GM23338 (cell line): Measurements from ENCODE around the gene TMEM101. TPM values are rescaled to one million over a fixed set of nuclear protein-coding genes. Genes with fewer than 3 reads are reported as not detected.

ENCODE experiments used
- ATAC-seq: fragments of 200-7000 bp; cut with Tn5 transposase; 3 replicates; pipeline ENCODE4 v1.9.1; 2020
- DNase-seq: peaks from one replicate; pipeline ENCODE4 v3.0.0-alpha.2; 2015; ENCODE audit warnings: low spot score
- H2AFZ ChIP-seq: fragments of 200-600 bp; sonication (generic); 2 replicates; pipeline ENCODE4 v1.8.0; 2016; ENCODE audit warnings: antibody characterized with exemption, mild to moderate bottlenecking, moderate library complexity
- H3F3A ChIP-seq: fragments of 200-600 bp; sonication (generic); replicated peaks from 2 replicates; pipeline ENCODE4 v1.8.0; 2017; ENCODE audit warnings: antibody characterized with exemption, mixed run types, low read depth
- H3K27ac ChIP-seq: fragments of 200-600 bp; sonication (generic); 2 replicates; pipeline ENCODE4 v1.6.1; 2016; ENCODE audit warnings: low read depth
- H3K27me3 ChIP-seq: fragments of 200-600 bp; sonication (generic); 2 replicates; pipeline ENCODE4 v1.8.0; 2016; ENCODE audit warnings: mild to moderate bottlenecking, mixed run types, moderate library complexity; ENCODE audit not compliant: insufficient read depth
- H3K36me3 ChIP-seq: fragments of 200-600 bp; sonication (generic); 2 replicates; pipeline ENCODE4 v1.8.0; 2016; ENCODE audit warnings: mild to moderate bottlenecking; ENCODE audit not compliant: insufficient read depth
- H3K4me1 ChIP-seq: fragments of 200-600 bp; sonication (generic); 2 replicates; pipeline ENCODE4 v1.8.0; 2016; ENCODE audit warnings: mild to moderate bottlenecking, moderate library complexity; ENCODE audit not compliant: insufficient read depth
- H3K4me2 ChIP-seq: fragments of 200-600 bp; sonication (generic); 2 replicates; pipeline ENCODE4 v1.7.1; 2017; ENCODE audit warnings: mixed run types
- H3K4me3 ChIP-seq: fragments of 200-600 bp; sonication (generic); 2 replicates; pipeline ENCODE4 v1.6.1; 2016; ENCODE audit warnings: mixed run types
- H3K79me2 ChIP-seq: fragments of 200-600 bp; sonication (generic); replicated peaks from 2 replicates; pipeline ENCODE4 v1.8.0; 2017; ENCODE audit warnings: mild to moderate bottlenecking; ENCODE audit not compliant: insufficient read depth
- H3K9me2 ChIP-seq: fragments of 200-600 bp; sonication (generic); 2 replicates; pipeline ENCODE4 v1.8.0; 2017; ENCODE audit not compliant: insufficient read depth
- H4K20me1 ChIP-seq: fragments of 200-600 bp; sonication (generic); replicated peaks from 2 replicates; pipeline ENCODE4 v1.8.0; 2017; ENCODE audit warnings: mild to moderate bottlenecking; ENCODE audit not compliant: insufficient read depth
- H3K27ac Mint-ChIP-seq: 2 replicates; pipeline ENCODE4 v1.8.0; 2020; ENCODE audit warnings: inconsistent platforms, mild to moderate bottlenecking, moderate library complexity, mixed read lengths
- H3K27me3 Mint-ChIP-seq: 3 replicates; pipeline ENCODE4 v1.8.0; 2022; ENCODE audit warnings: low read depth, mild to moderate bottlenecking, moderate library complexity, mixed read lengths, inconsistent platforms; ENCODE audit not compliant: insufficient read depth, poor library complexity
- H3K36me3 Mint-ChIP-seq: 3 replicates; pipeline ENCODE4 v1.8.0; 2021; ENCODE audit warnings: low read depth, mild to moderate bottlenecking, inconsistent platforms, moderate library complexity, mixed read lengths
- H3K4me1 Mint-ChIP-seq: 3 replicates; pipeline ENCODE4 v1.8.0; 2020; ENCODE audit warnings: mild to moderate bottlenecking, inconsistent platforms, mixed read lengths
- H3K4me3 Mint-ChIP-seq: 3 replicates; pipeline ENCODE4 v1.8.0; 2021; ENCODE audit warnings: moderate library complexity, mild to moderate bottlenecking, inconsistent platforms, mixed read lengths
- H3K9me3 Mint-ChIP-seq: 3 replicates; pipeline ENCODE4 v1.8.0; 2020; ENCODE audit warnings: moderate library complexity, mild to moderate bottlenecking, inconsistent platforms, mixed read lengths
- CREB1 ChIP-seq: fragments of 250-450 bp; sonication (Bioruptor Pico); IDR thresholded peaks from 2 replicates; pipeline ENCODE4 v1.5.0; 2020; ENCODE audit warnings: low read depth, mild to moderate bottlenecking, moderate library complexity
- ETS1 ChIP-seq: IDR thresholded peaks from 2 replicates; pipeline ENCODE4 v1.6.1; 2016; ENCODE audit warnings: antibody characterized with exemption
- EZH2 ChIP-seq: fragments of 200-600 bp; sonication (generic); IDR thresholded peaks from one replicate; pipeline ENCODE4 v1.8.0; 2017; ENCODE audit warnings: antibody characterized with exemption, mild to moderate bottlenecking, low read depth; ENCODE audit not compliant: unreplicated experiment
- EZH2phosphoT487 ChIP-seq: fragments of 200-600 bp; sonication (generic); IDR thresholded peaks from one replicate; pipeline ENCODE4 v1.8.1; 2018; ENCODE audit warnings: antibody characterized with exemption; ENCODE audit not compliant: unreplicated experiment
- JUNB ChIP-seq: IDR thresholded peaks from one replicate; pipeline ENCODE4 v1.6.1; 2016; ENCODE audit warnings: antibody characterized with exemption; ENCODE audit not compliant: unreplicated experiment
- NANOG ChIP-seq: IDR thresholded peaks from 2 replicates; pipeline ENCODE4 v1.6.1; 2016; ENCODE audit warnings: antibody characterized with exemption, borderline replicate concordance
- POLR2AphosphoS5 ChIP-seq: IDR thresholded peaks from 2 replicates; pipeline ENCODE4 v1.6.1; 2016; ENCODE audit warnings: antibody characterized with exemption, low read depth
- REST ChIP-seq: IDR thresholded peaks from one replicate; pipeline ENCODE4 v1.6.1; 2018; ENCODE audit warnings: antibody characterized with exemption; ENCODE audit not compliant: unreplicated experiment
- STAT1 ChIP-seq: IDR thresholded peaks from one replicate; pipeline ENCODE4 v1.6.1; 2016; ENCODE audit warnings: antibody characterized with exemption; ENCODE audit not compliant: unreplicated experiment
- ZNF114 ChIP-seq: fragments of 250-450 bp; sonication (Bioruptor Pico); IDR thresholded peaks from 2 replicates; pipeline ENCODE4 v1.5.0; 2020; ENCODE audit warnings: mild to moderate bottlenecking, moderate library complexity
- ZNF331 ChIP-seq: fragments of 250-450 bp; sonication (Bioruptor Pico); IDR thresholded peaks from 2 replicates; pipeline ENCODE4 v1.5.0; 2020; ENCODE audit warnings: low read depth, mild to moderate bottlenecking, moderate library complexity
- polyA plus RNA-seq: library from polyadenylated mRNA; unstranded; fragments of >200 nt; fragmentation: Nextera tagmentation; extraction: Ambion mirVana; gene quantifications from 2 replicates; pipeline ENCODE4 v1.2.1, GENCODE V29; 2016
- total RNA-seq: library from RNA; depleted of rRNA; stranded (reverse); fragments of >200 nt; shearing (Covaris generic); gene quantifications from 2 replicates; pipeline ENCODE4 v1.2.3, GENCODE V29; 2014
- TF ChIP-seq, protein P1 (sequence below): fragments of 250-450 bp; sonication (Bioruptor Pico); IDR thresholded peaks from 2 replicates; pipeline ENCODE4 v1.5.0; 2020; ENCODE audit warnings: mild to moderate bottlenecking, moderate library complexity
- TF ChIP-seq, protein P2 (sequence below), 2 experiments: fragments of 200-600 bp in 1 of 2; sonication (generic) in 1 of 2; conservative IDR thresholded peaks; 2 replicates each; pipeline versions ENCODE4 v1.5.1 to v1.6.1; 2016 to 2017; ENCODE audit warnings: antibody characterized with exemption in 2 of 2, low read depth in 2 of 2, mild to moderate bottlenecking in 2 of 2, moderate library complexity in 1 of 2

The TMEM101 gene
- total and polyA plus RNA-seq, 2 experiments from 2014 or later = 15.9 to 31.6 TPM

GRCh38 chr17:43994272-43995149, 20.3 kb downstream of the TMEM101 start:
- ATAC-seq (peak; percentile 91), DNase-seq (peak; percentile 86)
- Histone ChIP-seq H3K27me3 (peaks cover 10% of the 10 kb centered on the region), H3K4me2 (peak overlapping the region; percentile 84), H3K9me2 (no peaks in the 10 kb centered on the region), H4K20me1 (no peaks in the 10 kb centered on the region), H3K4me3 (peak overlapping the region; percentile 64), H3K36me3 (no peaks in the 10 kb centered on the region), H3K27ac (no peak overlapping the region), H3K4me1 (no peaks in the 10 kb centered on the region), H3K79me2 (no peaks in the 10 kb centered on the region), H3F3A (no peaks in the 10 kb centered on the region), H2AFZ (peak overlapping the region; percentile 99)
- Mint-ChIP-seq H3K27ac (no peak overlapping the region), H3K4me1 (peaks cover 3% of the 10 kb centered on the region), H3K9me3 (no peaks in the 10 kb centered on the region), H3K27me3 (peaks cover 7% of the 10 kb centered on the region), H3K4me3 (peak overlapping the region; percentile 59), H3K36me3 (no peaks in the 10 kb centered on the region)
- no peak for TF ChIP-seq ZNF331
- TF ChIP-seq, protein P1, sequence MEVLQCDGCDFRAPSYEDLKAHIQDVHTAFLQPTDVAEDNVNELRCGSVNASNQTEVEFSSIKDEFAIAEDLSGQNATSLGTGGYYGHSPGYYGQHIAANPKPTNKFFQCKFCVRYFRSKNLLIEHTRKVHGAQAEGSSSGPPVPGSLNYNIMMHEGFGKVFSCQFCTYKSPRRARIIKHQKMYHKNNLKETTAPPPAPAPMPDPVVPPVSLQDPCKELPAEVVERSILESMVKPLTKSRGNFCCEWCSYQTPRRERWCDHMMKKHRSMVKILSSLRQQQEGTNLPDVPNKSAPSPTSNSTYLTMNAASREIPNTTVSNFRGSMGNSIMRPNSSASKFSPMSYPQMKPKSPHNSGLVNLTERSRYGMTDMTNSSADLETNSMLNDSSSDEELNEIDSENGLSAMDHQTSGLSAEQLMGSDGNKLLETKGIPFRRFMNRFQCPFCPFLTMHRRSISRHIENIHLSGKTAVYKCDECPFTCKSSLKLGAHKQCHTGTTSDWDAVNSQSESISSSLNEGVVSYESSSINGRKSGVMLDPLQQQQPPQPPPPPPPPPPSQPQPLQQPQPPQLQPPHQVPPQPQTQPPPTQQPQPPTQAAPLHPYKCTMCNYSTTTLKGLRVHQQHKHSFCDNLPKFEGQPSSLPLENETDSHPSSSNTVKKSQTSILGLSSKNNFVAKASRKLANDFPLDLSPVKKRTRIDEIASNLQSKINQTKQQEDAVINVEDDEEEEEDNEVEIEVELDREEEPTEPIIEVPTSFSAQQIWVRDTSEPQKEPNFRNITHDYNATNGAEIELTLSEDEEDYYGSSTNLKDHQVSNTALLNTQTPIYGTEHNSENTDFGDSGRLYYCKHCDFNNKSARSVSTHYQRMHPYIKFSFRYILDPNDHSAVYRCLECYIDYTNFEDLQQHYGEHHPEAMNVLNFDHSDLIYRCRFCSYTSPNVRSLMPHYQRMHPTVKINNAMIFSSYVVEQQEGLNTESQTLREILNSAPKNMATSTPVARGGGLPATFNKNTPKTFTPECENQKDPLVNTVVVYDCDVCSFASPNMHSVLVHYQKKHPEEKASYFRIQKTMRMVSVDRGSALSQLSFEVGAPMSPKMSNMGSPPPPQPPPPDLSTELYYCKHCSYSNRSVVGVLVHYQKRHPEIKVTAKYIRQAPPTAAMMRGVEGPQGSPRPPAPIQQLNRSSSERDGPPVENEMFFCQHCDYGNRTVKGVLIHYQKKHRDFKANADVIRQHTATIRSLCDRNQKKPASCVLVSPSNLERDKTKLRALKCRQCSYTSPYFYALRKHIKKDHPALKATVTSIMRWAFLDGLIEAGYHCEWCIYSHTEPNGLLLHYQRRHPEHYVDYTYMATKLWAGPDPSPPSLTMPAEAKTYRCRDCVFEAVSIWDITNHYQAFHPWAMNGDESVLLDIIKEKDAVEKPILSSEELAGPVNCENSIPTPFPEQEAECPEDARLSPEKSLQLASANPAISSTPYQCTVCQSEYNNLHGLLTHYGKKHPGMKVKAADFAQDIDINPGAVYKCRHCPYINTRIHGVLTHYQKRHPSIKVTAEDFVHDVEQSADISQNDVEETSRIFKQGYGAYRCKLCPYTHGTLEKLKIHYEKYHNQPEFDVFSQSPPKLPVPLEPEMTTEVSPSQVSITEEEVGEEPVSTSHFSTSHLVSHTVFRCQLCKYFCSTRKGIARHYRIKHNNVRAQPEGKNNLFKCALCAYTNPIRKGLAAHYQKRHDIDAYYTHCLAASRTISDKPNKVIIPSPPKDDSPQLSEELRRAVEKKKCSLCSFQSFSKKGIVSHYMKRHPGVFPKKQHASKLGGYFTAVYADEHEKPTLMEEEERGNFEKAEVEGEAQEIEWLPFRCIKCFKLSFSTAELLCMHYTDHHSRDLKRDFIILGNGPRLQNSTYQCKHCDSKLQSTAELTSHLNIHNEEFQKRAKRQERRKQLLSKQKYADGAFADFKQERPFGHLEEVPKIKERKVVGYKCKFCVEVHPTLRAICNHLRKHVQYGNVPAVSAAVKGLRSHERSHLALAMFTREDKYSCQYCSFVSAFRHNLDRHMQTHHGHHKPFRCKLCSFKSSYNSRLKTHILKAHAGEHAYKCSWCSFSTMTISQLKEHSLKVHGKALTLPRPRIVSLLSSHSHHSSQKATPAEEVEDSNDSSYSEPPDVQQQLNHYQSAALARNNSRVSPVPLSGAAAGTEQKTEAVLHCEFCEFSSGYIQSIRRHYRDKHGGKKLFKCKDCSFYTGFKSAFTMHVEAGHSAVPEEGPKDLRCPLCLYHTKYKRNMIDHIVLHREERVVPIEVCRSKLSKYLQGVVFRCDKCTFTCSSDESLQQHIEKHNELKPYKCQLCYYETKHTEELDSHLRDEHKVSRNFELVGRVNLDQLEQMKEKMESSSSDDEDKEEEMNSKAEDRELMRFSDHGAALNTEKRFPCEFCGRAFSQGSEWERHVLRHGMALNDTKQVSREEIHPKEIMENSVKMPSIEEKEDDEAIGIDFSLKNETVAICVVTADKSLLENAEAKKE (CRISPR knock-in tag) = no peak
- TF ChIP-seq EZH2 = no peak
- no peak for TF ChIP-seq EZH2phosphoT487
- no peak for TF ChIP-seq NANOG
- TF ChIP-seq JUNB = no peak
- TF ChIP-seq, protein P2, sequence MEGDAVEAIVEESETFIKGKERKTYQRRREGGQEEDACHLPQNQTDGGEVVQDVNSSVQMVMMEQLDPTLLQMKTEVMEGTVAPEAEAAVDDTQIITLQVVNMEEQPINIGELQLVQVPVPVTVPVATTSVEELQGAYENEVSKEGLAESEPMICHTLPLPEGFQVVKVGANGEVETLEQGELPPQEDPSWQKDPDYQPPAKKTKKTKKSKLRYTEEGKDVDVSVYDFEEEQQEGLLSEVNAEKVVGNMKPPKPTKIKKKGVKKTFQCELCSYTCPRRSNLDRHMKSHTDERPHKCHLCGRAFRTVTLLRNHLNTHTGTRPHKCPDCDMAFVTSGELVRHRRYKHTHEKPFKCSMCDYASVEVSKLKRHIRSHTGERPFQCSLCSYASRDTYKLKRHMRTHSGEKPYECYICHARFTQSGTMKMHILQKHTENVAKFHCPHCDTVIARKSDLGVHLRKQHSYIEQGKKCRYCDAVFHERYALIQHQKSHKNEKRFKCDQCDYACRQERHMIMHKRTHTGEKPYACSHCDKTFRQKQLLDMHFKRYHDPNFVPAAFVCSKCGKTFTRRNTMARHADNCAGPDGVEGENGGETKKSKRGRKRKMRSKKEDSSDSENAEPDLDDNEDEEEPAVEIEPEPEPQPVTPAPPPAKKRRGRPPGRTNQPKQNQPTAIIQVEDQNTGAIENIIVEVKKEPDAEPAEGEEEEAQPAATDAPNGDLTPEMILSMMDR (conservative IDR thresholded peaks at IDR 0.05; ENCODE audit: low read depth in 2 of 2) = peak; percentile 80 to 87
- TF ChIP-seq STAT1 = no peak
- TF ChIP-seq REST = no peak
- no peak for TF ChIP-seq ZNF114 (CRISPR knock-in tag)
- TF ChIP-seq ETS1 = no peak
- TF ChIP-seq POLR2AphosphoS5 = 0 out of 2 replicates have a peak, but pooled peaks have one; percentile 32
- 0 out of 2 replicates have a peak, but pooled peaks have one; percentile 19 for TF ChIP-seq CREB1 (CRISPR knock-in tag)
